ENCODE measurements around the gene RASAL2.

DNA sequence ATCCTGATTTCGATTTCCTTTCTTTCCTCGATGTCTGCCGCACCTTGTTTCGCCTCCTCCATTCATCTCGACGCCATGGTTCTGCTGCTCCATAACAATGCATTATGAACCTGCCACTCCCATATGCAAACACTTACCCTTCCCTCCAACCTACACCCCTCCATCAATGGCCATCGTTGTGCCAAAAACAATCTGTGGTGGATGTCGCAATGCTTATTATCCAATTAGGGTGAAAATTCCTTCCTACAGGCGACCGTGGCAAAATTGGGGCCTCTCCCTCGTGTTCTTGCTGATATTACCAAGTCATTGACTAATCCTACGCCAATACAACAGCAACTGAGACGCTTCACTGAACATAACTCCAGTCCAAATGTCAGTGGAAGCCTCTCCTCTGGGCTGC, 362.6 kb downstream of the RASAL2 start:
- no peak for TF ChIP-seq CTCF (IDR thresholded peaks at IDR 0.05)
- no peak for TF ChIP-seq RFX5 (IDR thresholded peaks at IDR 0.05)

Data from A549 (cell line).